ENCODE results near the gene ADCY7.
"Not testable (repeated sequence)": the region's sequence is repeated elsewhere in the genome, so short reads cannot be mapped to it uniquely, and the experiment has no call there.

The ADCY7 gene

DNA sequence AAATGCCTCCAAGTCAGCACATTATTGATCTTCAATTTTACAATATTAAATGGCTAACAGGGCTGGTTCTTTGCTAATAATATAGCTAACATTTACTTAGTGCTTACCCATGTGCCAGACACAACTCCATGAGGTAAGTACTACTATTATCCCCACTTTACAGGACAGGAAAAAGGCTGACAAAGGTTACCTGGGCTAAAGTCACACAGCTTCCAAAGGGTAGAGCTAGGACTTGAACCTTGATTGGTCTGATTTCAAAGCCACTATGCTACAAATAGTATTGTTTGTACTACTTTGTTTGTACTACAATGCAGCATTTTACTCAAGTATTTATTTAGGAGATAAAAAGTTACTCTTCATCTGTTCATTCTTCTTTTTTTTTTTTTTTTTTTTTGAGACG, 70.5 kb downstream of the ADCY7 start:
- H3K4me3 ChIP-seq (ENCODE audit: low read length) = no peak overlapping the region
- H3K36me3 ChIP-seq (ENCODE audit: control insufficient read depth, insufficient read depth, low read length) = no peaks in the 10 kb centered on the region
- peaks cover 6% of the 10 kb centered on the region for H3K4me1 ChIP-seq (ENCODE audit: control insufficient read depth, insufficient read depth, low read length)
- H3K27me3 ChIP-seq (ENCODE audit: control insufficient read depth, insufficient read depth, low read length) = no peaks in the 10 kb centered on the region
- no peak overlapping the region for H3K9ac ChIP-seq (ENCODE audit: low read length)
- no peaks in the 10 kb centered on the region for H3K9me3 ChIP-seq (ENCODE audit: control insufficient read depth, low read length)

DNA sequence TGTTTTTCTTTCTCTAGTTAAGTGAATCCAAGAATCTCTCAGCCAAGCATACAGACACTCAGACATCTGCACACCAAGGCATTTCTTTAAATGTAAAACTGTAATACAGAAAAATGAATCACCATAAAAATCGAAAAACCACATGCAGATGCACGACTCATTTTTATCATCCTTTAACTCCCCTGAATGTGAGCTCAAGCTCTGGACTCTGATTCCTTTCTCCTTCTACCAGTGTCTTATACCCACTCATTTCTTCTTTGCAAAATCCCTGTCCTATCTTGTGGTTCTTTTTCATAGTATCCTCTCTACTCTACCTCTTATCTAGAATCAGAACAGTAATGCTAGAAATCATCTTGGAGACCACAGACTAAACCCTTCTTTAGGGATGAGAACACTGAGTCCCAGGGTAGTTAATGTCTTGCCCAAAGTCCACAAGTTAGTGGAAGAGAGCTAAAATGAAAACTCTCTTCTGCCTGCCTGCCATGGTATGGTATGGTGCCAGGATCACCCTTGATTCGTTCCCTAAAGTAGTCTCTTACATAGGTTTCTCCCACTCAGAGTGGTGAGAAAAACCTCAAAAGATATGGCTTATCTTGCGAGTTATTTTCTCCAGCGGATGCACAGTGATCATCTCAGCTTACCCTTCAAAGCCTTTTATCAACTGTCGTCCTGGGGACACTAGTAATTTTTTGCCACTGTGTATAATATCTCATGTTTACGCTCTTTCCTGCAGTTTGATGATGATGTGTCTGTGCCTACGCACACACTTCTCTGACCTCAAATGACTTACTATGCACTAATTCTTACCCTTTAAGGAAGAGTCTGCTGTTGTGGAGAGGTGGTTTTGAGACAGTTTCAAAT, 72.2 kb downstream of the ADCY7 start:
- Histone ChIP-seq H3K9me3 (ENCODE audit: control insufficient read depth, low read length) (no peaks in the 10 kb centered on the region), H3K36me3 (ENCODE audit: control insufficient read depth, insufficient read depth, low read length) (no peaks in the 10 kb centered on the region), H3K4me3 (ENCODE audit: low read length) (no peak overlapping the region), H3K9ac (ENCODE audit: low read length) (no peak overlapping the region), H3K27me3 (ENCODE audit: control insufficient read depth, insufficient read depth, low read length) (no peaks in the 10 kb centered on the region), H3K4me1 (ENCODE audit: control insufficient read depth, insufficient read depth, low read length) (peaks cover 6% of the 10 kb centered on the region)

DNA sequence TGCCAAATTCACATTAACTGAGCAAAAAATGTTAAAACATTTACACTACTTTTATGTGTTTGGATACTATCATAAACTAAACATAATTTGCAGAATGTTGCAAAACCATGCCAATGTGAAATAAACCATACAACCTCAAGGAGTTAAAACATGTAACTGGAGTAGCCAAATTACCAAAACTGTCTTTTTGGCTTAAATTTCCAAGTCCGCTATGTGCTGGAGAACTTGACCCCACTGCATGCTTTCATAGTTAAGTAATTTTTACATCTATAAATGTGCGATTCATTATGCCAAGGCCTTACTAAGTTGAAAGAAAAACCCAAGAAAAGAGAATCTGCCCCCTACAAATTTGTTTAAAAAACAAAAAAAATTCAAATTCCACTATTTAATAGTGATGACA, 74.2 kb downstream of the ADCY7 start:
- no peaks in the 10 kb centered on the region for H3K36me3 ChIP-seq (ENCODE audit: control insufficient read depth, insufficient read depth, low read length)
- no peaks in the 10 kb centered on the region for H3K4me1 ChIP-seq (ENCODE audit: control insufficient read depth, insufficient read depth, low read length)
- no peaks in the 10 kb centered on the region for H3K9me3 ChIP-seq (ENCODE audit: control insufficient read depth, low read length)
- no peak overlapping the region for H3K4me3 ChIP-seq (ENCODE audit: low read length)
- H3K9ac ChIP-seq (ENCODE audit: low read length) = no peak overlapping the region
- no peaks in the 10 kb centered on the region for H3K27me3 ChIP-seq (ENCODE audit: control insufficient read depth, insufficient read depth, low read length)

DNA sequence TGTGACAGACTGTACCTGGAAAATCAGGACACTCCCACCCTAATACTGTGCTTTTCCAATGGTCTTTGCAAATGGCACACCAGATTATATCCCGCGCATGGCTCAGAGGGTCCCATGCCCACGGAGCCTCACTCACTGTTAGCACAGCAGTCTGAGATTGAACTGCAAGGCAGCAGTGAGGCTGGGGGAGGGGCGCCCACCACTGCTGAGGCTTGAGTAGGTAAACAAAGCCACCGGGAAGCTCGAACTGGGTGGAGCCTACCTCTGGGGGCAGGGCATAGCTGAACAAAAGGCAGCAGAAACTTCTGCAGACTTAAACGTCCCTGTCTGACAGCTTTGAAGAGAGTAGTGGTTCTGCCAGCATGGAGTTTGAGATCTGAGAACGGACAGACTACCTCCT, 77.2 kb downstream of the ADCY7 start:
- not testable (repeated sequence) for H3K36me3 ChIP-seq (ENCODE audit: control insufficient read depth, insufficient read depth, low read length); H3K9ac ChIP-seq (ENCODE audit: low read length); H3K4me1 ChIP-seq (ENCODE audit: control insufficient read depth, insufficient read depth, low read length); H3K4me3 ChIP-seq (ENCODE audit: low read length); H3K27me3 ChIP-seq (ENCODE audit: control insufficient read depth, insufficient read depth, low read length); H3K9me3 ChIP-seq (ENCODE audit: control insufficient read depth, low read length)

DNA sequence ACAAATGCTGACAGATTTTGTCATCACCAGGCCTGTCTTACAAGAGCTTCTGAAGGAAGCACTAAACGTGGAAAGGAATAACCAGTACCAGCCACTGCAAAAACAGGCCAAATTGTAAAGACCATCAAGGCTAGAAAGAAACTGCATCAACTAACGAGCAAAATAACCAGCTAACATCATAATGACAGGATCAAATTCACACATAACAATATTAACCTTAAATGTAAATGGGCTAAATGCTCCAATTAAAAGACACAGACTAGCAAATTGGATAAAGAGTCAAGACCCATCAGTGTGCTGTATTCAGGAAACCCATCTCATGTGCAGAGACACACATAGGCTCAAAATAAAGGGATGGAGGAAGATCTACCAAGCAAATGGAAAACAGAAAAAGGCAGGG, 78.9 kb downstream of the ADCY7 start:
- not testable (repeated sequence) for H3K4me1 ChIP-seq (ENCODE audit: control insufficient read depth, insufficient read depth, low read length); H3K27me3 ChIP-seq (ENCODE audit: control insufficient read depth, insufficient read depth, low read length); H3K9me3 ChIP-seq (ENCODE audit: control insufficient read depth, low read length); H3K4me3 ChIP-seq (ENCODE audit: low read length); H3K36me3 ChIP-seq (ENCODE audit: control insufficient read depth, insufficient read depth, low read length); H3K9ac ChIP-seq (ENCODE audit: low read length)

DNA sequence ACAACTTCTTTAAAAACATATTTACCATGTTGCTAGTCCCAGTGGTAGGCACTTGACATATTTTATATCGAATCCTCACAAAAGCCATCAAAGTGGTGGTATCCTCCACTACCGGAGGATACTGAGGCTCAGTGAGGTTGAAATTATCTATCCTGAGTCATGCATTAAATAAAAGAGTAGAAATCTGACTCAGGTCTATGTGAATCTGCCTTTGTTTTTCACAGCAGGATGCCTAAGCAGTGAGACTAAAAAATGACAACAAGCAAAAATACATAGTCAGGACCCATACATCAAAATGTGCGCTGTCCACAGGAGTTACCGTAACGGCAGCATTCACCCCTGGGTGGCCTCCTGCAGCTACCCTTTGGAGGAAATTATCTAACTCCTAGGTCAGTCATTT, 84.8 kb downstream of the ADCY7 start:
- H3K4me3 ChIP-seq (ENCODE audit: low read length) = no peak overlapping the region
- H3K36me3 ChIP-seq (ENCODE audit: control insufficient read depth, insufficient read depth, low read length) = peaks cover 8% of the 10 kb centered on the region
- no peak overlapping the region for H3K9ac ChIP-seq (ENCODE audit: low read length)
- H3K4me1 ChIP-seq (ENCODE audit: control insufficient read depth, insufficient read depth, low read length) = no peaks in the 10 kb centered on the region
- no peaks in the 10 kb centered on the region for H3K9me3 ChIP-seq (ENCODE audit: control insufficient read depth, low read length)
- H3K27me3 ChIP-seq (ENCODE audit: control insufficient read depth, insufficient read depth, low read length) = no peaks in the 10 kb centered on the region

DNA sequence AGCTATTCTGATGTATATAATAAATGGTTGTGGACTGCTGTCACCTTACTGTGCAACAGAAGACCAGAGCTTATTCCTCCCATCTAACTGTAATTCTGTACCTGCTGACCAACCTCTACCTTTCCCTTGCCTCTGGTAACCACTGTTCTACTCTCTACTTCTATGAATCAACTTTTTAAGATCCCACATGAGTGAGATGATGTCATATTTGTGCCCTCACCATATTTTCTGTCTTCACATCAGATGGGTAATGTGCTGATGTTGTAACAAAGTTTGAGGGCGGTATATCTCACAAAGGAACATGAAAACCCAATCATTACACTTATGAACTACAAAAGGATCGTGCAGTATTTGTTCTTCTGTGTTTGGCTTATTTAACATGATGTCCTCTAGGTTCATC, 85.6 kb downstream of the ADCY7 start:
- Histone ChIP-seq H3K9me3 (ENCODE audit: control insufficient read depth, low read length) (no peaks in the 10 kb centered on the region), H3K27me3 (ENCODE audit: control insufficient read depth, insufficient read depth, low read length) (no peaks in the 10 kb centered on the region), H3K36me3 (ENCODE audit: control insufficient read depth, insufficient read depth, low read length) (peaks cover 8% of the 10 kb centered on the region), H3K4me1 (ENCODE audit: control insufficient read depth, insufficient read depth, low read length) (no peaks in the 10 kb centered on the region), H3K4me3 (ENCODE audit: low read length) (no peak overlapping the region), H3K9ac (ENCODE audit: low read length) (no peak overlapping the region)

DNA sequence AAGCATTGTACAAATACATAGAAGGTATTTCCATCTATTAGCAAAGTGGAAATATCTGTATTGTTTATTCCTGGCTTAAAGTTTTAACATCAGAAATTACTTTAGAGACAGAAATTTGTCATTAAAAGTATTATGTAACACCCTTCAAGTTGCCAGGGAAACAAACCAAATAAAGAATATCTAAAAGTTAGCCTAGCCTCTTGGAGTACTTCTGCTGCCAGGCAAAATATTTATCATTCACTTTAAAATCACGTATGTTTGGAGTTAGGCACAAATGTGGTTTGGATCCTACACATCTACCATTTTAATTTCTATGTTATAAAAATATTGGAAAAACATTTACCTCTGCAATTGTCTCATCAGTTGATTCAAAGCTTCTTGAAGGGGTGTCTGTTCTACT, 87.7 kb downstream of the ADCY7 start:
- Histone ChIP-seq H3K27me3 (ENCODE audit: control insufficient read depth, insufficient read depth, low read length) (no peaks in the 10 kb centered on the region), H3K4me1 (ENCODE audit: control insufficient read depth, insufficient read depth, low read length) (no peaks in the 10 kb centered on the region), H3K9me3 (ENCODE audit: control insufficient read depth, low read length) (no peaks in the 10 kb centered on the region), H3K36me3 (ENCODE audit: control insufficient read depth, insufficient read depth, low read length) (peaks cover 8% of the 10 kb centered on the region), H3K9ac (ENCODE audit: low read length) (no peak overlapping the region), H3K4me3 (ENCODE audit: low read length) (no peak overlapping the region)

DNA sequence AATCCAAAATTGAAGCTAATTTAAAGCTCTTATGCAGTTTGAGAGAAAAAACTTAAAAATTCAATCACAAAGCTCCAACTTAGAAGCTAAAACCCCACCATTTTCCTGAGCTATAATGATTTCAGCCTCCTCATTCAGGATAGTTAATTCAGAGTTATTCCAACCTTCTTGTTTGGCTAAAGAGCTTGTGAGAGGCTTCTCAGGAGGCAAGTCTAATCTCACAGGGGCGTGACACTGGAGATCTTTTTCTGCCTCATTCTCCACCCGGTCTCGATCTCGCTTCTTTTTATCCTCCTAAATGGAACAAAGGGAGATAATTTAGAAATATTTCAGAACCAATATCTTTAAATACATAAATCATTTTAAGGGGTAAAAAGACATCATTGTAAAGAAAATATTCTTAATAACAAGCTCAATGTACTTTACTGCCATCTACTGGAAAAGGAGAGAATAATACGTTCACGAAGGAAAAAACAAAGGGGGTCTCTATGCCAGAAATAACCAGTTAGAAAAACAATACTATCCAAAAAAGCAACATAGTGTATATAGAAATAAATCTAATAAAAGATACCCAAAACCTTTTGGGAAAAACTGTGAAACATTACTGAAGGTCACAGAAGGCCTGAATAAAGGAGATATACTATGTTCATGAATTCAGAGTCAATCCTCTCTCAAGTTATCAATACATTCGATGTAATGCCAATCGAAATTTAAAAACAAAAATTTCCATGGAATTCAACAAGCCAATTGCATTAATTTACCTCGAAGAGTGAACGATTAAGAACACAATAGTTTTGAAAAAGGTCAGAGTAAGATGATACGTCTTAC, 88.5 kb downstream of the ADCY7 start:
- H3K9ac ChIP-seq (ENCODE audit: low read length) = no peak overlapping the region
- H3K4me3 ChIP-seq (ENCODE audit: low read length) = no peak overlapping the region
- H3K27me3 ChIP-seq (ENCODE audit: control insufficient read depth, insufficient read depth, low read length) = no peaks in the 10 kb centered on the region
- peaks cover 8% of the 10 kb centered on the region for H3K36me3 ChIP-seq (ENCODE audit: control insufficient read depth, insufficient read depth, low read length)
- H3K4me1 ChIP-seq (ENCODE audit: control insufficient read depth, insufficient read depth, low read length) = peaks cover 3% of the 10 kb centered on the region
- H3K9me3 ChIP-seq (ENCODE audit: control insufficient read depth, low read length) = no peaks in the 10 kb centered on the region

DNA sequence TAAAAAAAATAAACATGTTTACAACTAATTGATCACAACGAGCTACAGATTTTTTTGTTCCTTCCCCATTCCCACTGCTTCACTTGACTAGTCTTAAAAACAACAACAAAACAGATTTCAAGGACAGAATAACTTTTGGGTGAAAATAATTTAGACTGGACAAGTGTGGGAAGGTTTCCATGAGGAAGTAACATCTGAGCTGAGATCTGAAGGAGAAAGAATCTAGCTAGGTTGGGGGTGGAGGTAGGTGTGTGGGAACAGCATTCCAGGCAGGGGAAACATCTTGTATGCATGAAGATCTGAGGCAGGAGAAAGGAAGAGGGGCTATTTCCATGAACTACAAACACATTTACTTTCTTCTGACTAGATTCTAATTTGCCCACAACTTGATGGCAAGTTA, 93.3 kb downstream of the ADCY7 start:
- no peaks in the 10 kb centered on the region for H3K27me3 ChIP-seq (ENCODE audit: control insufficient read depth, insufficient read depth, low read length)
- H3K9me3 ChIP-seq (ENCODE audit: control insufficient read depth, low read length) = no peaks in the 10 kb centered on the region
- H3K4me3 ChIP-seq (ENCODE audit: low read length) = no peak overlapping the region
- no peak overlapping the region for H3K9ac ChIP-seq (ENCODE audit: low read length)
- H3K36me3 ChIP-seq (ENCODE audit: control insufficient read depth, insufficient read depth, low read length) = peaks cover 4% of the 10 kb centered on the region
- H3K4me1 ChIP-seq (ENCODE audit: control insufficient read depth, insufficient read depth, low read length) = peaks cover 11% of the 10 kb centered on the region

DNA sequence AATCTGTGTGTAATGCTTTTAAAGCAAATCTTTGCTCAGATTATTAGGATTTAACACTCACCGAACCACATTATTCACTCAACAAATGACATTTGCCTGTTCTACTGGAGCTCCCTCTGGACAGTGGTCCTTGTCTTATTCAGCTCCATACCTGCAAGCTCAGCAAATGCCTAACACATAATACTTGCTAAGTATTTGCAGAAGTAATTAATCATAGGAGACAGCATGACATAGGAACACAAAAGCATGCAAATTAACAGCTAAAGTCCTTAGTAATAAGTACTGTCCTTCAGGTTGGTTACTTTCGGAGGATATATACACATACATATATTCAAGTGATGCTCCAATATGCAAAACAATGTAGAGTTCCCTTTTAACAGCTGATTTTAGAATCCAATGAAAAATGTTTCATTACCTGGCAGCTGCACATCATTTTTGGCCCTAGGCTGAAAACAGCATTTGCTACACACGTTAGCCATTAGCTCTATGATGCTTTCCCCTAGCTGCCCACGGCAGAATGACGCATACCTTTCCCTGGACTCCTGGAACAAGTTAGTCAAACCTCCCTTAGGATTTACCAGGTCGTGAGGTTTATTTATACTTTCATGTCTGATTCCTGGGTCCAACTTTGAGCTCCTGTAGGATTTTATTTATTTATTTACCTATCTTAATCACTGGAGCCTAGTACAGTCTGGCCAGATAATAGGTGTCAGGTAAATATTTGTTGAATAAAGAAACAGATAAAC, 93.9 kb downstream of the ADCY7 start:
- H3K4me1 ChIP-seq (ENCODE audit: control insufficient read depth, insufficient read depth, low read length) = peaks cover 11% of the 10 kb centered on the region
- H3K27me3 ChIP-seq (ENCODE audit: control insufficient read depth, insufficient read depth, low read length) = no peaks in the 10 kb centered on the region
- peaks cover 4% of the 10 kb centered on the region for H3K36me3 ChIP-seq (ENCODE audit: control insufficient read depth, insufficient read depth, low read length)
- H3K9me3 ChIP-seq (ENCODE audit: control insufficient read depth, low read length) = no peaks in the 10 kb centered on the region
- no peak overlapping the region for H3K9ac ChIP-seq (ENCODE audit: low read length)
- H3K4me3 ChIP-seq (ENCODE audit: low read length) = no peak overlapping the region

DNA sequence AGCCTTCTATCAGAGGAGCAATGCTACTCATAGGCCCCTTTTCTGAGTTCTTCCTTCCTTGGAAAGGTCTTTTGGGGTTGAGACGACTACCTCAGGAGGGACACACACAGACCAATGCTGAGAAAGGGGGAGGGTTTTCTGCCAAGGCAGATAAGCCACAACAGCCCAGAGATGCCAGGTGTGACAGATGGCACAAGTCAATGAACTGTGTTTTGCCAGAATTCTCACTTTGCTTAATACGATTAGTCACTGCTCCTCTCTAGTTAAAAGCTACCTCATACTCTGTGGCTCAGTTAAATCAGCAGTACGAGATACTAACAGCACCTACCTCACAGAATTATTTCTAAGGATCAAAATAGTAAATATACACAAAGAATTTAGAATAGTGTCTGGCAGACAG, 94.4 kb downstream of the ADCY7 start:
- Histone ChIP-seq H3K36me3 (ENCODE audit: control insufficient read depth, insufficient read depth, low read length) (peaks cover 4% of the 10 kb centered on the region), H3K4me3 (ENCODE audit: low read length) (no peak overlapping the region), H3K4me1 (ENCODE audit: control insufficient read depth, insufficient read depth, low read length) (peaks cover 11% of the 10 kb centered on the region), H3K27me3 (ENCODE audit: control insufficient read depth, insufficient read depth, low read length) (no peaks in the 10 kb centered on the region), H3K9ac (ENCODE audit: low read length) (no peak overlapping the region), H3K9me3 (ENCODE audit: control insufficient read depth, low read length) (no peaks in the 10 kb centered on the region)
